ENCODE measurements around the gene SRC. TPM values are rescaled to one million over a fixed set of nuclear protein-coding genes. Genes with fewer than 3 reads are reported as not detected.
A peak's percentile ranks its signal among the peaks of the same experiment; 100 is the strongest.

The SRC gene
- total RNA-seq, 1 experiment from 2014 or later: 42.3 TPM

DNA sequence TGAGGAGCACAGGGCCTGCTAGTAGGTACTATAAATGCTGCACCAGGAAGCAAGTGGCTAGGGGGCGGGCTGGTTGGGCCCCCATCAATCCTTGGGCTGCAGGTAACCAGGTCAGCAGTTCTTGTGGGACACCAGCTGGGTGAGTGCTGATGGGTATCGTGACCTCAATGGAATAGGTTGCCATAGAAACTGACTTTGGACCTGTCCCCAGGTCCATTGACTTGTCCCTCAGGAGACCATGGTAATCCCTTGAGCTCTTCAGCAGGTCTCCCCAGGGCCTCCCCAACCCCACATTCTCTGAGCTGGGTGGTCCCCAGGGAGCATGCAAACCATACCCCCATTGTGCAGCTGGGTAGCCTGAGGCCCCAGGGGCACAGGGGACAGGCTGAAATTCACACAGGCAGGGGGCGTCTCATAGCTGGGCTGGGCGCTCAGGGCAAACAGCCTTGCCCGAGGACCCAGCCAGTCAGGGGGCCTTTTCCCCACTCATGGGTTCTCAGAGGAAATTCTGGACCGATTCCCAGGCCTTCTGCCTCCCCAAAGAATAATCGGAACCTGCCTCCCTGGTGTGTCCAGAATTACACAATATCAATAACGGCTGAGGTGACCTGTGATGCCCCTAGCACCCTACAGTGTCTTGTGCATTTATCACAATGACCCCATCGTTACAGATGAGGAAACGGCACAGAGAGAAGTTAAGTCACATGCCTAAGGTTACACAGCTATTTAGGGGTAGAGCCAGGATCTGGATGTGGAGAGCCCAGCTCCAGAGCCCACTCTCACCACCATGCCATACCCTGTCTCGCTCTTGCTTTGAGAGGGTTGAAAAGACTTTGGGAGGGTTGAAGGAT is 35.9 kb downstream of the SRC start:
- no peak overlapping the region for H3K4me3 ChIP-seq (replicated peaks in 1 of 2; ENCODE audit: low read depth in 1 of 2, low read length in 2 of 2)
- H3K9me2 ChIP-seq (ENCODE audit: insufficient read depth): no peaks in the 10 kb centered on the region
- H3K27me3 ChIP-seq (ENCODE audit: insufficient read depth, low read length): no peaks in the 10 kb centered on the region
- H3K4me2 ChIP-seq (ENCODE audit: low read length): no peak overlapping the region
- DNase-seq (ENCODE audit: low read depth, low spot score) (no peak), ATAC-seq (no peak)
- no peak overlapping the region; the same call in 1 of the 2 replicates for H3K9ac ChIP-seq (ENCODE audit: low read length)
- BruUV-seq (replicated peaks): no TSS peak
- intact Hi-C loops (cut with micrococcal nuclease): loop anchor here (2.0 to 5.0 kb wide), 2 partner anchors 90 to 113 kb away; no protein-coding TSS in a partner anchor
- H3K4me1 ChIP-seq (ENCODE audit: control insufficient read depth in 1 of 2, insufficient read depth in 2 of 2, low read length in 2 of 2): peaks cover 25 to 71% of the 10 kb centered on the region in 2 experiments
- no peaks in the 10 kb centered on the region for H4K20me1 ChIP-seq (ENCODE audit: insufficient read depth)
- H3K79me2 ChIP-seq (ENCODE audit: insufficient read depth, low read length): peaks cover 46% of the 10 kb centered on the region
- no peak overlapping the region for H3K27ac ChIP-seq (ENCODE audit: low read depth, low read length)
- peaks cover 0 to 14% of the 10 kb centered on the region in 2 experiments; a peak in 2 of 4 replicates for H3K36me3 ChIP-seq (ENCODE audit: control insufficient read depth in 1 of 2, insufficient read depth in 2 of 2, low read length in 2 of 2)
- CTCF ChIA-PET: no interaction called here
- no peak overlapping the region for H2AFZ ChIP-seq (ENCODE audit: low read depth, low read length, poor library complexity, severe bottlenecking)
- POLR2A ChIA-PET: no interaction called here
- H3K9me3 ChIP-seq (ENCODE audit: control insufficient read depth in 1 of 2, insufficient read depth in 1 of 2, low read depth in 1 of 2, low read length in 2 of 2): no peaks in the 10 kb centered on the region
- TF ChIP-seq JUND (IDR thresholded peaks at IDR 0.05): no peak
- TF ChIP-seq, protein P1, sequence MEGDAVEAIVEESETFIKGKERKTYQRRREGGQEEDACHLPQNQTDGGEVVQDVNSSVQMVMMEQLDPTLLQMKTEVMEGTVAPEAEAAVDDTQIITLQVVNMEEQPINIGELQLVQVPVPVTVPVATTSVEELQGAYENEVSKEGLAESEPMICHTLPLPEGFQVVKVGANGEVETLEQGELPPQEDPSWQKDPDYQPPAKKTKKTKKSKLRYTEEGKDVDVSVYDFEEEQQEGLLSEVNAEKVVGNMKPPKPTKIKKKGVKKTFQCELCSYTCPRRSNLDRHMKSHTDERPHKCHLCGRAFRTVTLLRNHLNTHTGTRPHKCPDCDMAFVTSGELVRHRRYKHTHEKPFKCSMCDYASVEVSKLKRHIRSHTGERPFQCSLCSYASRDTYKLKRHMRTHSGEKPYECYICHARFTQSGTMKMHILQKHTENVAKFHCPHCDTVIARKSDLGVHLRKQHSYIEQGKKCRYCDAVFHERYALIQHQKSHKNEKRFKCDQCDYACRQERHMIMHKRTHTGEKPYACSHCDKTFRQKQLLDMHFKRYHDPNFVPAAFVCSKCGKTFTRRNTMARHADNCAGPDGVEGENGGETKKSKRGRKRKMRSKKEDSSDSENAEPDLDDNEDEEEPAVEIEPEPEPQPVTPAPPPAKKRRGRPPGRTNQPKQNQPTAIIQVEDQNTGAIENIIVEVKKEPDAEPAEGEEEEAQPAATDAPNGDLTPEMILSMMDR (IDR thresholded peaks at IDR 0.05 in 2 of 3, conservative IDR thresholded peaks at IDR 0.05 in 1 of 3; ENCODE audit: borderline replicate concordance in 1 of 3, insufficient read depth in 1 of 3, low read depth in 2 of 3, low read length in 2 of 3): no peak
- no peak for TF ChIP-seq ZFX (IDR thresholded peaks at IDR 0.05)
- no peak for TF ChIP-seq RAD21 (IDR thresholded peaks at IDR 0.05; ENCODE audit: low read depth)
- RAD21 ChIA-PET (ENCODE audit: low non-redundant PET in 1 of 2, low total read pairs in 2 of 2, uncharacterized antibody in 2 of 2, unreplicated experiment in 2 of 2): no interaction called here

DNA sequence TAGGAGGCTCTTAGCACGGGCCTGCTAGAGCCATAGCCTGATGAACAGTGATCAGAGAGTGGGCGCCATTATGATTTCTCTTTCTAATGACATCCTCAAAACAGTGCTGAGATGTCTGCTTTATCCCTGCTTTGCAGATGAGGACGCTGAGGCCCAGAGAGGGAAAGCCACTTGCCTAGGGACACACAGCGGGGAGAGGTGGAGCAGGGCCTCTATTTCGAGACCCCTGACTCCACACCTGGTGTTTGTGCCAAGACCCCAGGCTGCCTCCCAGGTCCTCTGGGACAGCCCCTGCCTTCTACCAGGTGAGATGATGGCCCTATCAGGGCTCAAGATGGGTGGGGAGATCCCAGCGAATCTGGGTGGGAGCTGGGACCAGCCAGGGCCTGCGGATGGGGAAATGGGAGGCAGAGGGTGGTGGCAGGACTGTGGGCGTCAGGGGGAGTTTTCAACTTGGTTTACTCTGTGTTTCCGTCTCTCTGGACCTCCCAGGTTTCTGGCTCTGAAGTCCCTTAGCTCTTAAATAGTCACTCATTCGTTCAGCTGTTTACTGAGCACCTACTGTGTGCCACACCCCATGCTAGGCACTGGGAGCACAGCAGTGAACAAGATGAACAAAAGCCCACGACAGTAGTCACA is 36.7 kb downstream of the SRC start:
- Histone ChIP-seq H3K9ac (ENCODE audit: low read length) (peak overlapping the region; percentile 64), H3K4me2 (ENCODE audit: low read length) (peak overlapping the region; percentile 65), H3K4me1 (ENCODE audit: control insufficient read depth in 1 of 2, insufficient read depth in 2 of 2, low read length in 2 of 2) (peaks cover 25 to 64% of the 10 kb centered on the region in 2 experiments), H3K27me3 (ENCODE audit: insufficient read depth, low read length) (no peaks in the 10 kb centered on the region), H3K79me2 (ENCODE audit: insufficient read depth, low read length) (peaks cover 38% of the 10 kb centered on the region), H2AFZ (ENCODE audit: low read depth, low read length, poor library complexity, severe bottlenecking) (no peak overlapping the region), H4K20me1 (ENCODE audit: insufficient read depth) (no peaks in the 10 kb centered on the region), H3K9me3 (ENCODE audit: control insufficient read depth in 1 of 2, insufficient read depth in 1 of 2, low read depth in 1 of 2, low read length in 2 of 2) (no peaks in the 10 kb centered on the region), H3K4me3 (replicated peaks in 1 of 2; ENCODE audit: low read depth in 1 of 2, low read length in 2 of 2) (no peak overlapping the region), H3K9me2 (ENCODE audit: insufficient read depth) (no peaks in the 10 kb centered on the region), H3K36me3 (ENCODE audit: control insufficient read depth in 1 of 2, insufficient read depth in 2 of 2, low read length in 2 of 2) (peaks cover 0 to 14% of the 10 kb centered on the region in 2 experiments; a peak in 2 of 4 replicates), H3K27ac (ENCODE audit: low read depth, low read length) (peak overlapping the region; percentile 56)
- ATAC-seq (no peak), DNase-seq (ENCODE audit: low read depth, low spot score) (no peak)
- ChIA-PET POLR2A (no interaction called here), CTCF (interaction anchor here (1.0 kb wide), 1 partner anchor 8 kb away, joined by 3 read pairs; no protein-coding TSS in a partner anchor), RAD21 (ENCODE audit: low non-redundant PET in 1 of 2, low total read pairs in 2 of 2, uncharacterized antibody in 2 of 2, unreplicated experiment in 2 of 2) (no interaction called here)
- BruUV-seq (replicated peaks): no TSS peak
- intact Hi-C loops (cut with micrococcal nuclease): loop anchor here (2.0 to 5.0 kb wide), 2 partner anchors 90 to 114 kb away; no protein-coding TSS in a partner anchor
- TF ChIP-seq JUND (IDR thresholded peaks at IDR 0.05) (no peak), TCF7L2 (IDR thresholded peaks at IDR 0.05; ENCODE audit: borderline replicate concordance, extremely low read depth, insufficient read depth, insufficient read length) (no peak), FOSL1 (IDR thresholded peaks at IDR 0.05; ENCODE audit: low read depth) (no peak), CBX3 (IDR thresholded peaks at IDR 0.05; ENCODE audit: low read depth) (no peak), EZH2 (IDR thresholded peaks at IDR 0.05) (no peak), RAD21 (IDR thresholded peaks at IDR 0.05; ENCODE audit: low read depth) (no peak), SIN3A (IDR thresholded peaks at IDR 0.05; ENCODE audit: low read depth) (no peak), SRF (IDR thresholded peaks at IDR 0.05; ENCODE audit: low read depth) (no peak), POLR2A (IDR thresholded peaks at IDR 0.05; ENCODE audit: borderline replicate concordance, extremely low read depth, insufficient read depth, insufficient read length) (no peak), ZNF274 (IDR thresholded peaks at IDR 0.05; ENCODE audit: low read depth, low read length) (no peak), CEBPB (IDR thresholded peaks at IDR 0.05; ENCODE audit: low read depth) (no peak)
- TF ChIP-seq, protein P2, sequence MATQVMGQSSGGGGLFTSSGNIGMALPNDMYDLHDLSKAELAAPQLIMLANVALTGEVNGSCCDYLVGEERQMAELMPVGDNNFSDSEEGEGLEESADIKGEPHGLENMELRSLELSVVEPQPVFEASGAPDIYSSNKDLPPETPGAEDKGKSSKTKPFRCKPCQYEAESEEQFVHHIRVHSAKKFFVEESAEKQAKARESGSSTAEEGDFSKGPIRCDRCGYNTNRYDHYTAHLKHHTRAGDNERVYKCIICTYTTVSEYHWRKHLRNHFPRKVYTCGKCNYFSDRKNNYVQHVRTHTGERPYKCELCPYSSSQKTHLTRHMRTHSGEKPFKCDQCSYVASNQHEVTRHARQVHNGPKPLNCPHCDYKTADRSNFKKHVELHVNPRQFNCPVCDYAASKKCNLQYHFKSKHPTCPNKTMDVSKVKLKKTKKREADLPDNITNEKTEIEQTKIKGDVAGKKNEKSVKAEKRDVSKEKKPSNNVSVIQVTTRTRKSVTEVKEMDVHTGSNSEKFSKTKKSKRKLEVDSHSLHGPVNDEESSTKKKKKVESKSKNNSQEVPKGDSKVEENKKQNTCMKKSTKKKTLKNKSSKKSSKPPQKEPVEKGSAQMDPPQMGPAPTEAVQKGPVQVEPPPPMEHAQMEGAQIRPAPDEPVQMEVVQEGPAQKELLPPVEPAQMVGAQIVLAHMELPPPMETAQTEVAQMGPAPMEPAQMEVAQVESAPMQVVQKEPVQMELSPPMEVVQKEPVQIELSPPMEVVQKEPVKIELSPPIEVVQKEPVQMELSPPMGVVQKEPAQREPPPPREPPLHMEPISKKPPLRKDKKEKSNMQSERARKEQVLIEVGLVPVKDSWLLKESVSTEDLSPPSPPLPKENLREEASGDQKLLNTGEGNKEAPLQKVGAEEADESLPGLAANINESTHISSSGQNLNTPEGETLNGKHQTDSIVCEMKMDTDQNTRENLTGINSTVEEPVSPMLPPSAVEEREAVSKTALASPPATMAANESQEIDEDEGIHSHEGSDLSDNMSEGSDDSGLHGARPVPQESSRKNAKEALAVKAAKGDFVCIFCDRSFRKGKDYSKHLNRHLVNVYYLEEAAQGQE (IDR thresholded peaks at IDR 0.05; ENCODE audit: low read depth): no peak

Data from HCT116 (cell line).